Measurements from ENCODE around the gene KLHL40. TPM values are rescaled to one million over a fixed set of nuclear protein-coding genes. Genes with fewer than 3 reads are reported as not detected.

The KLHL40 gene
- total and polyA plus RNA-seq, 2 donors (not counting 1 experiment from before 2014, with no cell fraction given), result not detected

GRCh38 chr3:42675909-42676308 lies 9.4 kb upstream of the KLHL40 start:
- H3K4me2 ChIP-seq (replicated peaks; ENCODE audit: low read depth, low read length, poor library complexity, severe bottlenecking), result no peak overlapping the region
- no peak overlapping the region for H3K27ac ChIP-seq (ENCODE audit: low read length in 2 of 2)
- no peaks in the 10 kb centered on the region for H3K79me2 ChIP-seq (ENCODE audit: control insufficient read depth, insufficient read depth, low read length)
- H3K9ac ChIP-seq (ENCODE audit: low read length), result no peak overlapping the region
- ChIA-PET CTCF (no interaction called here), POLR2A (no interaction called here)
- peaks cover 3 to 20% (median 5%) of the 10 kb centered on the region in 3 donors for H3K9me3 ChIP-seq (ENCODE audit: control extremely low read depth in 1 of 3, control insufficient read depth in 2 of 3, insufficient read depth in 1 of 3, low read length in 2 of 3)
- H3K27ac Mint-ChIP-seq, result no peak overlapping the region
- no peaks in the 10 kb centered on the region for H3K4me1 ChIP-seq (ENCODE audit: control insufficient read depth in 2 of 2, insufficient read depth in 2 of 2, low read length in 2 of 2)
- intact Hi-C loops (cut with micrococcal nuclease), result no loop called here
- DNase-seq (no peak), ATAC-seq (ENCODE audit: low read depth) (no peak)
- no peaks in the 10 kb centered on the region for H3K27me3 ChIP-seq (replicated peaks in 1 of 4; ENCODE audit: control extremely low read depth in 1 of 4, control insufficient read depth in 3 of 4, insufficient read depth in 4 of 4, low read length in 3 of 4)
- no peaks in the 10 kb centered on the region for H4K20me1 ChIP-seq (ENCODE audit: control insufficient read depth, insufficient read depth, low read length, poor library complexity, severe bottlenecking)
- H3K4me3 ChIP-seq (ENCODE audit: control extremely low read depth in 1 of 5, extremely low read depth in 1 of 5, insufficient read depth in 1 of 5, low read depth in 2 of 5, low read length in 4 of 5), result no peak overlapping the region
- WGBS (ENCODE audit: insufficient coverage), result 60% methylated on average over 1 of the region's 2 CpGs
- H3K4me3 Mint-ChIP-seq, result no peak overlapping the region
- H3K4me1 Mint-ChIP-seq, result no peaks in the 10 kb centered on the region
- no peaks in the 10 kb centered on the region for H3K36me3 ChIP-seq (replicated peaks in 1 of 2; ENCODE audit: control extremely low read depth in 1 of 2, control insufficient read depth in 1 of 2, extremely low read depth in 1 of 2, insufficient read depth in 2 of 2, low read length in 1 of 2)
- TF ChIP-seq CTCF (IDR thresholded peaks at IDR 0.05), result no peak
- TF ChIP-seq EZH2 (IDR thresholded peaks at IDR 0.05; ENCODE audit: borderline replicate concordance, insufficient read depth, low read depth, low read length, poor library complexity, severe bottlenecking), result no peak
- H3K27me3 Mint-ChIP-seq, result peaks cover 24% of the 10 kb centered on the region
- H2AFZ ChIP-seq (ENCODE audit: insufficient read depth, low read depth, low read length, poor library complexity, severe bottlenecking), result no peak overlapping the region
- H3K9me3 Mint-ChIP-seq (ENCODE audit: insufficient read depth), result peaks cover 6% of the 10 kb centered on the region

- no peak overlapping the region for H3K27ac Mint-ChIP-seq
- H3K9ac ChIP-seq (ENCODE audit: low read length), result no peak overlapping the region
- POLR2A ChIA-PET, result no interaction called here
- intact Hi-C loops (cut with micrococcal nuclease), result no loop called here
- no peak for TF ChIP-seq CTCF (IDR thresholded peaks at IDR 0.05)
- no peak for TF ChIP-seq EZH2 (IDR thresholded peaks at IDR 0.05; ENCODE audit: borderline replicate concordance, insufficient read depth, low read depth, low read length, poor library complexity, severe bottlenecking)
- peaks cover 3 to 16% (median 4%) of the 10 kb centered on the region in 3 donors for H3K9me3 ChIP-seq (ENCODE audit: control extremely low read depth in 1 of 3, control insufficient read depth in 2 of 3, insufficient read depth in 1 of 3, low read length in 2 of 3)
- H3K27me3 ChIP-seq (replicated peaks in 1 of 4; ENCODE audit: control extremely low read depth in 1 of 4, control insufficient read depth in 3 of 4, insufficient read depth in 4 of 4, low read length in 3 of 4), result peaks cover 0 to 7% (median 0%) of the 10 kb centered on the region in 4 experiments
- DNase-seq (no peak), ATAC-seq (ENCODE audit: low read depth) (no peak)
- no peaks in the 10 kb centered on the region for H3K4me1 ChIP-seq (ENCODE audit: control insufficient read depth in 2 of 2, insufficient read depth in 2 of 2, low read length in 2 of 2)
- H3K4me1 Mint-ChIP-seq, result no peaks in the 10 kb centered on the region
- WGBS (ENCODE audit: insufficient coverage), result 89% methylated on average over 1 of the region's 2 CpGs
- peaks cover 6% of the 10 kb centered on the region for H3K9me3 Mint-ChIP-seq (ENCODE audit: insufficient read depth)
- no peak overlapping the region for H3K4me3 Mint-ChIP-seq
- CTCF ChIA-PET, result no interaction called here
- H2AFZ ChIP-seq (ENCODE audit: insufficient read depth, low read depth, low read length, poor library complexity, severe bottlenecking), result no peak overlapping the region
- H3K4me3 ChIP-seq (ENCODE audit: control extremely low read depth in 1 of 5, extremely low read depth in 1 of 5, insufficient read depth in 1 of 5, low read depth in 2 of 5, low read length in 4 of 5), result no peak overlapping the region
- no peaks in the 10 kb centered on the region for H3K36me3 ChIP-seq (replicated peaks in 1 of 2; ENCODE audit: control extremely low read depth in 1 of 2, control insufficient read depth in 1 of 2, extremely low read depth in 1 of 2, insufficient read depth in 2 of 2, low read length in 1 of 2)
- H3K79me2 ChIP-seq (ENCODE audit: control insufficient read depth, insufficient read depth, low read length), result no peaks in the 10 kb centered on the region
- no peak overlapping the region for H3K4me2 ChIP-seq (replicated peaks; ENCODE audit: low read depth, low read length, poor library complexity, severe bottlenecking)
- H3K27me3 Mint-ChIP-seq, result peaks cover 37% of the 10 kb centered on the region
- H4K20me1 ChIP-seq (ENCODE audit: control insufficient read depth, insufficient read depth, low read length, poor library complexity, severe bottlenecking), result no peaks in the 10 kb centered on the region
- no peak overlapping the region for H3K27ac ChIP-seq (ENCODE audit: low read length in 2 of 2)
Measured at GRCh38 chr3:42678447-42678846, 6.9 kb upstream of the KLHL40 start.

All from B cell (primary cell).